ENCODE measurements around the gene CLCN4.

The CLCN4 gene

GRCh38 chrX:10130354-10130753 is 26.4 kb upstream of the CLCN4 start:
- no peak for DNase-seq

GRCh38 chrX:10133980-10134676 is 22.6 kb upstream of the CLCN4 start:
- DNase-seq, result no peak

GRCh38 chrX:10134921-10135320 is 21.9 kb upstream of the CLCN4 start:
- DNase-seq, result no peak

GRCh38 chrX:10135561-10136399 is 21.0 kb upstream of the CLCN4 start:
- DNase-seq, result no peak

GRCh38 chrX:10138726-10139125 is 18.0 kb upstream of the CLCN4 start:
- DNase-seq, result no peak

GRCh38 chrX:10140264-10140663 is 16.5 kb upstream of the CLCN4 start:
- no peak for DNase-seq

- no peak for DNase-seq
Observed at GRCh38 chrX:10142041-10142599, 14.7 kb upstream of the CLCN4 start.

GRCh38 chrX:10143071-10143983 is 13.4 kb upstream of the CLCN4 start:
- no peak for DNase-seq

- DNase-seq, result no peak
Observed at GRCh38 chrX:10146346-10146745, 10.4 kb upstream of the CLCN4 start.

- DNase-seq, result no peak
Observed at GRCh38 chrX:10152086-10152485, 4.7 kb upstream of the CLCN4 start.

- DNase-seq, result no peak
Observed at GRCh38 chrX:10155137-10155536, 1.6 kb upstream of the CLCN4 start.

- no peak for DNase-seq
Observed at GRCh38 chrX:10157032-10157341, 212 bp downstream of the CLCN4 start.

- no peak for DNase-seq
Observed at GRCh38 chrX:10157543-10157942, 768 bp downstream of the CLCN4 start.

- peak in 1 of 5 experiments; percentile 14 for DNase-seq
Observed at GRCh38 chrX:10158279-10159144, 1.7 kb downstream of the CLCN4 start.

GRCh38 chrX:10159145-10159468 is 2.3 kb downstream of the CLCN4 start:
- DNase-seq, result no peak

GRCh38 chrX:10160211-10160610 is 3.4 kb downstream of the CLCN4 start:
- no peak for DNase-seq

- DNase-seq, result no peak
Observed at GRCh38 chrX:10163031-10163430, 6.3 kb downstream of the CLCN4 start.

- DNase-seq, result no peak
Observed at GRCh38 chrX:10164879-10165278, 8.1 kb downstream of the CLCN4 start.

GRCh38 chrX:10165580-10166247 is 8.9 kb downstream of the CLCN4 start:
- DNase-seq, result no peak

- no peak for DNase-seq
Observed at GRCh38 chrX:10166248-10166716, 9.5 kb downstream of the CLCN4 start.

- DNase-seq, result peak in 1 of 5 experiments; percentile 44
Observed at GRCh38 chrX:10166731-10167151, 10.0 kb downstream of the CLCN4 start.

Measured in T-helper 2 cell (primary cell).